Common myeloid progenitor, CD34-positive (primary cell): Measurements from ENCODE around the gene MAS1L.
"Not testable (repeated sequence)": the region's sequence is repeated elsewhere in the genome, so short reads cannot be mapped to it uniquely, and the experiment has no call there.

Source experiments
- CTCF ChIA-PET: fragments of 350-600 bp; sonication (Branson Sonifier 250); formaldehyde crosslinking; loops from one replicate; lab custom pipeline; 2021; ENCODE audit warnings: antibody characterized with exemption; lab: Charles Lee
- POLR2A ChIA-PET: fragments of 350-600 bp; sonication (Branson Sonifier 250); formaldehyde crosslinking; loops from one replicate; lab custom pipeline; 2021; ENCODE audit warnings: antibody characterized with exemption; lab: Charles Lee
- DNase-seq, 3 donors: peaks; one replicate each; pipeline versions ENCODE4 v3.0.0 to v3.0.0-alpha.2; 2013
- H3K27ac ChIP-seq, 2 experiments: 1 replicate in 1 of 2; 2 replicates in 1 of 2; pipeline ENCODE4 v1.7.0; 2013; ENCODE audit warnings: inconsistent platforms in 2 of 2, low read length in 2 of 2, mild to moderate bottlenecking in 2 of 2, low read depth in 1 of 2, moderate library complexity in 1 of 2; ENCODE audit not compliant: severe bottlenecking in 2 of 2, insufficient read depth in 1 of 2, poor library complexity in 1 of 2
- H3K27me3 ChIP-seq, 5 experiments: replicated peaks in 2 of 5; 1 replicate in 3 of 5; 2 replicates in 2 of 5; pipeline versions ENCODE4 v1.6.1 to v1.7.0; 2013; ENCODE audit warnings: low read length in 4 of 5, mild to moderate bottlenecking in 2 of 5, moderate library complexity in 2 of 5, inconsistent platforms in 1 of 5; ENCODE audit not compliant: insufficient read depth in 5 of 5, control insufficient read depth in 4 of 5
- H3K36me3 ChIP-seq, 4 experiments: 1 replicate in 2 of 4; 2 replicates in 2 of 4; pipeline versions ENCODE4 v1.6.1 to v1.7.0; 2013; ENCODE audit warnings: low read length in 3 of 4, control low read depth in 1 of 4, mild to moderate bottlenecking in 1 of 4; ENCODE audit not compliant: control insufficient read depth in 4 of 4, insufficient read depth in 4 of 4
- H3K4me1 ChIP-seq, 4 experiments: 1 replicate in 3 of 4; 2 replicates in 1 of 4; pipeline versions ENCODE4 v1.6.1 to v1.7.1; 2013; ENCODE audit warnings: low read length in 3 of 4, mild to moderate bottlenecking in 3 of 4, control low read depth in 1 of 4, inconsistent platforms in 1 of 4, moderate library complexity in 1 of 4; ENCODE audit not compliant: control insufficient read depth in 4 of 4, insufficient read depth in 4 of 4; ENCODE audit errors: control extremely low read depth in 1 of 4
- H3K4me3 ChIP-seq, 7 experiments: 1 replicate in 4 of 7; 2 replicates in 3 of 7; pipeline versions ENCODE4 v1.5.1 to v1.7.0; 2013; ENCODE audit warnings: mild to moderate bottlenecking in 7 of 7, low read length in 6 of 7, moderate library complexity in 6 of 7, inconsistent platforms in 2 of 7, low read depth in 2 of 7, control low read depth in 1 of 7; ENCODE audit not compliant: insufficient read depth in 4 of 7, control insufficient read depth in 1 of 7; ENCODE audit errors: extremely low read depth in 1 of 7
- H3K9me3 ChIP-seq, 5 experiments: 1 replicate in 4 of 5; 2 replicates in 1 of 5; pipeline versions ENCODE4 v1.6.1 to v1.7.1; 2013; ENCODE audit warnings: low read length in 4 of 5, mild to moderate bottlenecking in 2 of 5, inconsistent platforms in 1 of 5, low read depth in 1 of 5, moderate library complexity in 1 of 5; ENCODE audit not compliant: control insufficient read depth in 4 of 5, insufficient read depth in 2 of 5; ENCODE audit errors: control extremely low read depth in 1 of 5
- WGBS: methylation state at CpG from one replicate; pipeline ENCODE4 v1.1.5; 2013; ENCODE audit not compliant: insufficient coverage; 5-methylcytosine and 5-hydroxymethylcytosine counted together

The MAS1L gene

GRCh38 chr6:29461021-29461814 is 26.5 kb downstream of the MAS1L start:
- 88% methylated on average over 3 of the region's 5 CpGs for WGBS
- ChIA-PET CTCF (no interaction called here), POLR2A (no interaction called here)

GRCh38 chr6:29456971-29457370 is 30.8 kb downstream of the MAS1L start, which contains the start of the genes OR11A1 and OR2H1:
OR11A1 (minus strand) TSS chr6:29457071; CDS start chr6:29427641, 29,430 bp downstream.
OR2H1 (plus strand) TSS chr6:29457155; CDS start chr6:29461770, 4,615 bp downstream.
- H3K27ac ChIP-seq, result no peak within 1 kb of the TSS
- H3K4me3 ChIP-seq, result no peak within 1 kb of the TSS
- H3K27me3 ChIP-seq, result no peaks in the 10 kb centered on the region
- H3K4me1 ChIP-seq, result peaks cover 0 to 3% (median 0%) of the 10 kb centered on the region in 4 experiments
- no peak for DNase-seq
- no peaks in the 10 kb centered on the region for H3K9me3 ChIP-seq
- POLR2A ChIA-PET, result no interaction called here
- no peaks in the 10 kb centered on the region for H3K36me3 ChIP-seq
- CTCF ChIA-PET, result no interaction called here
- WGBS, result no CpG with 5 or more reads among the region's 2 CpGs

More at GRCh38 chr6:29461021-29461814, 26.5 kb downstream of the MAS1L start:
- H3K4me1 ChIP-seq, result peaks cover 0 to 3% (median 0%) of the 10 kb centered on the region in 4 experiments
- no peaks in the 10 kb centered on the region for H3K27me3 ChIP-seq
- H3K4me3 ChIP-seq, result no peak overlapping the region
- no peaks in the 10 kb centered on the region for H3K36me3 ChIP-seq
- no peak for DNase-seq
- no peak overlapping the region for H3K27ac ChIP-seq
- no peaks in the 10 kb centered on the region for H3K9me3 ChIP-seq

- Histone ChIP-seq H3K9me3 (no peaks in the 10 kb centered on the region), H3K27me3 (no peaks in the 10 kb centered on the region), H3K4me3 (no peak overlapping the region), H3K36me3 (no peaks in the 10 kb centered on the region), H3K27ac (no peak overlapping the region), H3K4me1 (no peaks in the 10 kb centered on the region)
- peak in 2 of 3 donors; percentile 3 to 21 for DNase-seq
- ChIA-PET POLR2A (no interaction called here), CTCF (no interaction called here)
- no CpG with 5 or more reads among the region's 3 CpGs for WGBS
These were observed 36.1 kb downstream of the MAS1L start for GRCh38 chr6:29451471-29452193.

GRCh38 chr6:29447670-29448069 is 40.1 kb downstream of the MAS1L start:
- DNase-seq, result no peak
- 100% methylated on average over 1 of the region's 1 CpG for WGBS
- H3K27me3 ChIP-seq, result peaks cover 0 to 1% (median 0%) of the 10 kb centered on the region in 5 experiments
- ChIA-PET POLR2A (no interaction called here), CTCF (no interaction called here)
- no peak overlapping the region for H3K4me3 ChIP-seq
- no peaks in the 10 kb centered on the region for H3K36me3 ChIP-seq
- no peaks in the 10 kb centered on the region for H3K4me1 ChIP-seq
- H3K27ac ChIP-seq, result no peak overlapping the region
- no peaks in the 10 kb centered on the region for H3K9me3 ChIP-seq

DNA sequence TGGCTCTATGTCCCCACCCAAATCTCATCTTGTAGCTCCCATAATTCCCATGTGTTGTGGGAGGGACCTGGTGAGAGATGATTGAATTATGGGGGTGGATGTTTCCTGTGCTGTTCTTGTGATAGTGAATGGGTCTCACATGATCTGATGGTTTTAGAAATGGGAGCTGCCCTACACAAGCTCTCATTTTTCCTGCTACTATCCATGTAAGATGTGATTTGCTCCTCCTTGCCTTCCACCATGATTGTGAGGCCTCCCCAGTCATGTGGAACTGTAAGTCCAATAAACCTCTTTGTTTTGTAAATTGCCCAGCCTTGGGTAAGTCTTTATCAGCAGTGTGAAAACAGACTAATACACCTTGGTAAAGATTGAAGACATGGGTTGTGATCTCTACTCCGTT is 43.7 kb downstream of the MAS1L start:
- DNase-seq, H3K9me3 ChIP-seq, H3K4me3 ChIP-seq, POLR2A ChIA-PET, H3K36me3 ChIP-seq, H3K27me3 ChIP-seq, CTCF ChIA-PET, H3K27ac ChIP-seq, H3K4me1 ChIP-seq: not testable (repeated sequence)
- WGBS, result no CpG with 5 or more reads among the region's 1 CpG

DNA sequence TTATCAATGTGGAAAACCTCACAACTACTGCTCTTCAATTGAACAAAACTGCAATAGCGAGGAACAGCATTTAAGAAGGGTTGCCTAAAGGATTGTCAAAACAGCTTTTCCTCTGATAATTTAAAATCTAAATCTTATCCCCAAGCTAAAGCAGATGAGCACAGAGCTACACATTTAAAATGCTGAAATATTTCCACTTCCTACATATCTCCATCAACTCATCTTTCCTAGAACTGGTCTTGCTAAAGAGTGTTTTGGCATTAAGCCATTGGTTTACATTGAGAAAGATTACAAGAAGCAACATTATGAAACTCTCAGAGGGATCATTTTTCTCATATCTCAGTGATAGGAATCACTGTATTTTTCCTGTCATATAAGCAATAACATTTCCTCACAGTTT is 45.0 kb downstream of the MAS1L start:
- ChIA-PET CTCF (no interaction called here), POLR2A (no interaction called here)
- H3K36me3 ChIP-seq, result no peaks in the 10 kb centered on the region
- H3K4me1 ChIP-seq, result no peaks in the 10 kb centered on the region
- H3K4me3 ChIP-seq, result no peak overlapping the region
- H3K27ac ChIP-seq, result no peak overlapping the region
- peaks cover 0 to 7% (median 0%) of the 10 kb centered on the region in 5 experiments for H3K27me3 ChIP-seq
- no peaks in the 10 kb centered on the region for H3K9me3 ChIP-seq
- no peak for DNase-seq
- WGBS, result 100% methylated on average over 1 of the region's 1 CpG

DNA sequence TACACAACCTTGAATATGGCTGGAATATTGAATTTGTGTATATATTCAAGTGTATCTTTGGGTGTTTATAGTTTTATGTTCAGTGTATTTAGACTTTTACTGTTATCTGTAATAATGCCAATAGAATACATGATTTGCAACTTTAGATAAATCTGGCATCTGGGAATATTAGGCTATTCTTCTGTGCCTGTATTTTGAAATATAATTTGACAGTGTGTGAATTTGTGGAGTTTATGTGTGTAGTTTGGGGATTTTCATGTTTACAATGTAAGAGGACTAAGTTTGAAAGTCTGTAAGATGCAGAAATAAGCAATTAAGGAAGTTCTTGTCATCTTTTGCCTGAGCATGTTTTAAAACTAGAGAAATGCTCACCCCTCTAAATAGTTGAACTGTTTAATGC is 48.8 kb downstream of the MAS1L start, which contains the start of gene OR10C1:
OR10C1 (plus strand) TSS at position 301 of the 400 bp plus-strand sequence. CDS start 710 bp downstream, outside the sequence.
- no peaks in the 10 kb centered on the region for H3K4me1 ChIP-seq
- no peak within 1 kb of the TSS for H3K27ac ChIP-seq
- no peaks in the 10 kb centered on the region for H3K36me3 ChIP-seq
- H3K9me3 ChIP-seq, result no peaks in the 10 kb centered on the region
- ChIA-PET POLR2A (no interaction called here), CTCF (no interaction called here)
- DNase-seq, result no peak
- no peak within 1 kb of the TSS for H3K4me3 ChIP-seq
- H3K27me3 ChIP-seq, result peaks cover 0 to 9% (median 0%) of the 10 kb centered on the region in 5 experiments
